Right cardiac atrium (tissue), 5 donors: ENCODE measurements around the gene EXPH5. TPM values are rescaled to one million over a fixed set of nuclear protein-coding genes. Genes with fewer than 3 reads are reported as not detected.

ENCODE experiments used
- ATAC-seq, 2 donors: fragments of 200-7000 bp; cut with Tn5 transposase; one replicate each; pipeline versions ENCODE4 v1.8.0 to v1.9.1; 2020; ENCODE audit warnings: moderate library complexity in 2 of 2, mild to moderate bottlenecking in 1 of 2
- DNase-seq, 3 donors: peaks; one replicate each; pipeline ENCODE4 v3.0.0-alpha.2; 2020
- H3K27ac ChIP-seq: one replicate; pipeline ENCODE4 v1.5.1; 2013; ENCODE audit warnings: mild to moderate bottlenecking, low read length, control low read depth, moderate library complexity
- H3K27me3 ChIP-seq: one replicate; pipeline ENCODE4 v1.6.1; 2013; ENCODE audit not compliant: control insufficient read depth, insufficient read depth
- H3K4me1 ChIP-seq: one replicate; pipeline ENCODE4 v1.6.1; 2013; ENCODE audit warnings: low read length; ENCODE audit not compliant: control insufficient read depth, insufficient read depth
- H3K4me3 ChIP-seq: one replicate; pipeline ENCODE4 v1.5.1; 2013; ENCODE audit warnings: low read length, control low read depth
- H3K9me3 ChIP-seq: one replicate; pipeline ENCODE4 v1.6.1; 2013; ENCODE audit warnings: low read length; ENCODE audit not compliant: control insufficient read depth
- WGBS: extraction: QIAGEN DNeasy Blood & Tissue Kit; methylation state at CpG from one replicate; pipeline ENCODE4 v1.1.7; 2013; 5-methylcytosine and 5-hydroxymethylcytosine counted together
- intact Hi-C, 4 donors: fragments of 100-400 bp; cut with DNase I; formaldehyde crosslinking; loops; one replicate each; pipeline versions ENCODE4 v1.11.0 to v1.14.0; 2022 to 2023
- polyA plus RNA-seq: library from polyadenylated mRNA; stranded (reverse); fragments of 200-250 nt; gene quantifications from one replicate; pipeline ENCODE4 v1.2.3, GENCODE V29; 2013
- total RNA-seq, 4 donors: library from RNA; stranded (reverse); fragmentation: NEBNext Ultra II Directional; extraction: Animal tissue kit (Norgen Biotek cat#: 25700); gene quantifications; one replicate each; pipeline ENCODE4 v1.2.1, GENCODE V29; 2021
- donor health status: healthy with polysubstance abuse.
- donor health status: DM: no; HTN: yes; CAD: no.
- donor health status: DM: no; HTN: no; CAD: no.
- donor health status: DM: no; HTN: yes; CAD: no; lungs with severe emphysema.
- donor health status: DM: yes; HTN: yes; CAD: no.

Gene EXPH5
- total and polyA plus RNA-seq, 5 donors: 0.41 to 5.0 (median 2.4) TPM

GRCh38 chr11:108559904-108560303 lies 33.7 kb downstream of the EXPH5 start:
- DNase-seq: no peak
- Histone ChIP-seq H3K27me3 (no peaks in the 10 kb centered on the region), H3K27ac (no peak overlapping the region), H3K9me3 (no peaks in the 10 kb centered on the region), H3K4me1 (no peaks in the 10 kb centered on the region), H3K4me3 (no peak overlapping the region)
- no peak for ATAC-seq
- intact Hi-C loops: no loop called here
- 46% methylated on average over 2 of the region's 2 CpGs for WGBS

- DNase-seq (no peak), ATAC-seq (no peak)
- WGBS: 22% methylated on average over 2 of the region's 2 CpGs
- no peak overlapping the region for H3K4me3 ChIP-seq
- no peaks in the 10 kb centered on the region for H3K27me3 ChIP-seq
- intact Hi-C loops: no loop called here
- H3K4me1 ChIP-seq: no peaks in the 10 kb centered on the region
- H3K9me3 ChIP-seq: no peaks in the 10 kb centered on the region
- no peak overlapping the region for H3K27ac ChIP-seq
Measured at GRCh38 chr11:108559340-108559739, 34.2 kb downstream of the EXPH5 start.

- Histone ChIP-seq H3K27me3 (no peaks in the 10 kb centered on the region), H3K27ac (no peak overlapping the region), H3K4me3 (no peak overlapping the region), H3K9me3 (no peaks in the 10 kb centered on the region), H3K4me1 (no peaks in the 10 kb centered on the region)
- intact Hi-C loops: no loop called here
- ATAC-seq (no peak), DNase-seq (no peak)
- 97% methylated on average over 2 of the region's 2 CpGs for WGBS
Measured at GRCh38 chr11:108558222-108558621, 35.3 kb downstream of the EXPH5 start.

GRCh38 chr11:108556019-108556418 lies 37.5 kb downstream of the EXPH5 start:
- Histone ChIP-seq H3K27ac (no peak overlapping the region), H3K4me3 (no peak overlapping the region), H3K9me3 (no peaks in the 10 kb centered on the region), H3K27me3 (no peaks in the 10 kb centered on the region), H3K4me1 (peaks cover under 1% of the 10 kb centered on the region)
- ATAC-seq (no peak), DNase-seq (no peak)
- intact Hi-C loops: no loop called here
- 44% methylated on average over 2 of the region's 2 CpGs for WGBS

GRCh38 chr11:108551651-108552462 lies 41.7 kb downstream of the EXPH5 start:
- ATAC-seq: peak in 1 of 2 donors; percentile 31
- no peaks in the 10 kb centered on the region for H3K9me3 ChIP-seq
- 39% methylated on average over 10 of the region's 10 CpGs for WGBS
- no peak overlapping the region for H3K27ac ChIP-seq
- intact Hi-C loops: no loop called here
- no peak for DNase-seq
- no peak overlapping the region for H3K4me3 ChIP-seq
- peaks cover 2% of the 10 kb centered on the region for H3K4me1 ChIP-seq
- H3K27me3 ChIP-seq: no peaks in the 10 kb centered on the region

GRCh38 chr11:108549319-108549885 lies 44.2 kb downstream of the EXPH5 start:
- H3K27me3 ChIP-seq: no peaks in the 10 kb centered on the region
- no peak overlapping the region for H3K4me3 ChIP-seq
- H3K9me3 ChIP-seq: no peaks in the 10 kb centered on the region
- intact Hi-C loops: no loop called here
- 59% methylated on average over 3 of the region's 3 CpGs for WGBS
- ATAC-seq (no peak), DNase-seq (no peak)
- H3K4me1 ChIP-seq: peaks cover 2% of the 10 kb centered on the region
- H3K27ac ChIP-seq: no peak overlapping the region

- Histone ChIP-seq H3K4me3 (no peak overlapping the region), H3K27me3 (no peaks in the 10 kb centered on the region), H3K4me1 (peaks cover 2% of the 10 kb centered on the region), H3K9me3 (no peaks in the 10 kb centered on the region), H3K27ac (no peak overlapping the region)
- ATAC-seq: no peak
- DNase-seq: no peak
- 63% methylated on average over 5 of the region's 5 CpGs for WGBS
- intact Hi-C loops: no loop called here
Measured at GRCh38 chr11:108545909-108546501, 47.6 kb downstream of the EXPH5 start.

- no peak overlapping the region for H3K27ac ChIP-seq
- no peaks in the 10 kb centered on the region for H3K9me3 ChIP-seq
- H3K27me3 ChIP-seq: no peaks in the 10 kb centered on the region
- DNase-seq (no peak), ATAC-seq (no peak)
- intact Hi-C loops: no loop called here
- no peak overlapping the region for H3K4me3 ChIP-seq
- H3K4me1 ChIP-seq: no peaks in the 10 kb centered on the region
- WGBS: 76% methylated on average over 5 of the region's 5 CpGs
Measured at GRCh38 chr11:108543316-108543964, 50.1 kb downstream of the EXPH5 start.

GRCh38 chr11:108541531-108541930 lies 52.0 kb downstream of the EXPH5 start:
- intact Hi-C loops: no loop called here
- Histone ChIP-seq H3K27ac (no peak overlapping the region), H3K27me3 (no peaks in the 10 kb centered on the region), H3K4me1 (no peaks in the 10 kb centered on the region), H3K9me3 (no peaks in the 10 kb centered on the region), H3K4me3 (no peak overlapping the region)
- DNase-seq (no peak), ATAC-seq (no peak)

GRCh38 chr11:108538502-108538901 lies 55.1 kb downstream of the EXPH5 start:
- no peak overlapping the region for H3K4me3 ChIP-seq
- 69% methylated on average over 4 of the region's 4 CpGs for WGBS
- intact Hi-C loops: no loop called here
- no peak for ATAC-seq
- H3K4me1 ChIP-seq: no peaks in the 10 kb centered on the region
- H3K27me3 ChIP-seq: no peaks in the 10 kb centered on the region
- no peaks in the 10 kb centered on the region for H3K9me3 ChIP-seq
- no peak for DNase-seq
- H3K27ac ChIP-seq: no peak overlapping the region

- ATAC-seq (peak in 1 of 2 donors; percentile 46), DNase-seq (no peak)
- intact Hi-C loops: no loop called here
- Histone ChIP-seq H3K27ac (no peak overlapping the region), H3K27me3 (no peaks in the 10 kb centered on the region), H3K4me1 (no peaks in the 10 kb centered on the region), H3K4me3 (no peak overlapping the region), H3K9me3 (no peaks in the 10 kb centered on the region)
- WGBS: 39% methylated on average over 8 of the region's 8 CpGs
Measured at GRCh38 chr11:108538022-108538424, 55.5 kb downstream of the EXPH5 start.
